NT2/D1 (cell line): Measurements from ENCODE around the gene DCUN1D3.
"Not testable (repeated sequence)": the region's sequence is repeated elsewhere in the genome, so short reads cannot be mapped to it uniquely, and the experiment has no call there.

Experiments
- DNase-seq: peaks from one replicate; pipeline ENCODE4 v3.0.0-alpha.2; 2011; ENCODE audit warnings: low read depth, low spot score
- H3K27me3 ChIP-seq: 2 replicates; pipeline ENCODE4 v1.6.0; 2011; ENCODE audit warnings: mild to moderate bottlenecking; ENCODE audit not compliant: insufficient read length, insufficient read depth
- H3K36me3 ChIP-seq: 2 replicates; pipeline ENCODE4 v1.6.1; 2011; ENCODE audit warnings: mild to moderate bottlenecking, low read length, mixed read lengths; ENCODE audit not compliant: insufficient read depth, insufficient read length
- H3K4me1 ChIP-seq: 2 replicates; pipeline ENCODE4 v1.5.1; 2011; ENCODE audit not compliant: insufficient read depth, insufficient read length
- H3K4me3 ChIP-seq: 2 replicates; pipeline ENCODE4 v1.5.1; 2011; ENCODE audit warnings: low read depth; ENCODE audit not compliant: insufficient read length
- H3K9ac ChIP-seq: 2 replicates; pipeline ENCODE4 v1.6.0; 2011; ENCODE audit warnings: low read depth; ENCODE audit not compliant: insufficient read length
- H3K9me3 ChIP-seq: 2 replicates; pipeline ENCODE4 v1.5.1; 2011; ENCODE audit warnings: mild to moderate bottlenecking, low read length; ENCODE audit not compliant: insufficient read depth
- SUZ12 ChIP-seq: IDR thresholded peaks from 2 replicates; pipeline ENCODE4 v1.6.1; 2011; ENCODE audit not compliant: insufficient read length, insufficient read depth; ENCODE audit errors: extremely low read depth
- YY1 ChIP-seq: IDR thresholded peaks from 2 replicates; pipeline ENCODE4 v1.6.1; 2011; ENCODE audit not compliant: insufficient read length, insufficient read depth
- ZNF274 ChIP-seq: IDR thresholded peaks from 2 replicates; pipeline ENCODE4 v1.6.1; 2011; ENCODE audit warnings: mild to moderate bottlenecking, low read depth, low read length

Gene DCUN1D3

GRCh38 chr16:20862162-20862960 is 37.8 kb downstream of the DCUN1D3 start:
- Histone ChIP-seq H3K9ac (no peak overlapping the region), H3K4me3 (no peak overlapping the region), H3K27me3 (no peaks in the 10 kb centered on the region), H3K36me3 (peaks cover 31% of the 10 kb centered on the region), H3K4me1 (peaks cover 4% of the 10 kb centered on the region), H3K9me3 (no peaks in the 10 kb centered on the region)
- no peak for TF ChIP-seq ZNF274
- no peak for TF ChIP-seq YY1
- TF ChIP-seq SUZ12, result no peak
- DNase-seq, result no peak

DNA sequence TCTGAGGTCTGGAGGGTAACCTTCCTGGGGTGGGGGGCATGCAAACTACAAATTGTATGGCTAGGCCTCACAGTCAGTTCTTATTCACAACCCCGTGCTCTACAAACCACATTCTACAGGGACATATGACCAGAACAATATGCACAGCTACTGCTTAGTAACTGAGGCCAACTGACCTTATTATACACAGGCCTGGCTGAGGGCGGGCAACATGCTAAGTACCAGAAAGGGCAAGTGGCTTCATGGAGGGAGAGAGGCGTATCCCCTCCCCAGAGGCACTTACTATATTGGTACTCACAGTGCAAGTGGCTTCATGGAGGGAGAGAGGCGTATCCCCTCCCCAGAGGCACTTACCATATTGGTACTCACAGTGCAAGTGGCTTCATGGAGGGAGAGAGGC is 39.2 kb downstream of the DCUN1D3 start:
- not testable (repeated sequence) for H3K4me3 ChIP-seq, H3K9me3 ChIP-seq, H3K27me3 ChIP-seq, H3K4me1 ChIP-seq, DNase-seq, H3K9ac ChIP-seq
- H3K36me3 ChIP-seq, result peaks cover 31% of the 10 kb centered on the region

- Histone ChIP-seq H3K9me3 (no peaks in the 10 kb centered on the region), H3K9ac (no peak overlapping the region), H3K27me3 (no peaks in the 10 kb centered on the region), H3K4me3 (no peak overlapping the region), H3K36me3 (peaks cover 31% of the 10 kb centered on the region), H3K4me1 (peaks cover 4% of the 10 kb centered on the region)
- no peak for TF ChIP-seq YY1
- TF ChIP-seq ZNF274, result no peak
- TF ChIP-seq SUZ12, result no peak
- DNase-seq, result no peak
Measured at GRCh38 chr16:20860361-20860760, 39.8 kb downstream of the DCUN1D3 start.

GRCh38 chr16:20859699-20860098 is 40.5 kb downstream of the DCUN1D3 start:
- H3K9me3 ChIP-seq, result no peaks in the 10 kb centered on the region
- H3K4me3 ChIP-seq, result no peak overlapping the region
- peaks cover 4% of the 10 kb centered on the region for H3K4me1 ChIP-seq
- no peak for DNase-seq
- TF ChIP-seq SUZ12 (no peak), ZNF274 (no peak), YY1 (no peak)
- H3K9ac ChIP-seq, result no peak overlapping the region
- peaks cover 36% of the 10 kb centered on the region for H3K36me3 ChIP-seq
- no peaks in the 10 kb centered on the region for H3K27me3 ChIP-seq

DNA sequence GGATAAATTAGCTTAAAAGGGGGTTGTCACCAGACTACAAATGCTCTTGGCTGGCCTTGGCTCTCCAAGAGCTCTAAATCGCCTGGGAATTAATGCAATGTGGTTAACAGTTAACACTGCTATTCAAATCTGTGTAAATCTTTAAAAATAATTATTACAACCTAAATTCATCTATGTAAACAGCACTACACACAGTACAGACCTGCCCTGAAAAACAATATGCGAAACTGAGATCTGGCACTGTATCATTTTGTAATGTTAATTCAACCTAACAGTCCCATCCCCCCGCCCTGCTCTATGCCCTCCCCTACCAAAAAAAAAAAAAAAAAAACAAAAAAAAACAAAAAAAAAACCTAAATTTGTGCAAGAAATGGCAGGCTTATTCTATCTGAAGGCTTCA is 40.9 kb downstream of the DCUN1D3 start:
- TF ChIP-seq YY1 (no peak), SUZ12 (no peak), ZNF274 (no peak)
- H3K4me1 ChIP-seq, result peaks cover 4% of the 10 kb centered on the region

GRCh38 chr16:20857281-20857680 is 42.9 kb downstream of the DCUN1D3 start:
- H3K4me1 ChIP-seq, result peaks cover 4% of the 10 kb centered on the region
- no peaks in the 10 kb centered on the region for H3K27me3 ChIP-seq
- no peak for DNase-seq
- peaks cover 38% of the 10 kb centered on the region for H3K36me3 ChIP-seq
- H3K9ac ChIP-seq, result no peak overlapping the region
- H3K9me3 ChIP-seq, result no peaks in the 10 kb centered on the region
- TF ChIP-seq YY1, result no peak
- no peak for TF ChIP-seq ZNF274
- no peak for TF ChIP-seq SUZ12
- no peak overlapping the region for H3K4me3 ChIP-seq

More for the DNA sequence above, 40.9 kb downstream of the DCUN1D3 start:
- no peak overlapping the region for H3K4me3 ChIP-seq
- no peaks in the 10 kb centered on the region for H3K9me3 ChIP-seq
- no peak for DNase-seq
- H3K36me3 ChIP-seq, result peaks cover 38% of the 10 kb centered on the region
- no peaks in the 10 kb centered on the region for H3K27me3 ChIP-seq
- no peak overlapping the region for H3K9ac ChIP-seq

- DNase-seq, result no peak
- Histone ChIP-seq H3K27me3 (no peaks in the 10 kb centered on the region), H3K9me3 (no peaks in the 10 kb centered on the region), H3K4me3 (no peak overlapping the region), H3K9ac (no peak overlapping the region), H3K36me3 (peaks cover 16% of the 10 kb centered on the region), H3K4me1 (peaks cover 3% of the 10 kb centered on the region)
- TF ChIP-seq YY1, result no peak
- no peak for TF ChIP-seq SUZ12
- TF ChIP-seq ZNF274, result no peak
Measured at GRCh38 chr16:20854963-20855362, 45.2 kb downstream of the DCUN1D3 start.
